ENCODE measurements around the gene OOEP.
"Not testable (repeated sequence)": the region's sequence is repeated elsewhere in the genome, so short reads cannot be mapped to it uniquely, and the experiment has no call there.

The OOEP gene

DNA sequence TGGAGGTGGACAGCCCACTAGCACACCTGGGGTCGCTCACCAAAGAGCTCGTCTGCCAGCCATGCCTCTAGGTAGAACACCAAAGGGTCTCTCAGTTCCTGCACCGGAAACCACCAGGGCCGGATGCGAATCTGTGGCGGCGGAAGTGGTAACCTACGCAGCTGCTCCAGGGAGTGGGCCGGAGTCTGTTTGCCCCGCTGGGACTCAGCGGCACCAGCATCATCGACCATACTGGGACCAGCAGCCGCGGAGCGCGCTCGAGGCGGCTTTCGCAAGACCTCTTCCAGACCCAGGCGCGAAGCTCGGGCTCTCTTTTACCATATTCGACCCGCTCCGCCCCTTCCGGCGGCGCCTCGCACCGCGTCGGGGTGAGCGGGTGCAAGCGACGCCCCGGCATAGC is at the start of gene OOEP:
Gene OOEP, minus strand, starts transcription at position 335 of the 400 bp plus-strand sequence. Its CDS starts 105 bp downstream, at position 230.
- in situ Hi-C loops (cut with MboI; ENCODE audit: low sequenced_read_pairs) = no loop called here

- in situ Hi-C loops (cut with MboI; ENCODE audit: low sequenced_read_pairs) = no loop called here
Measured at GRCh38 chr6:73418081-73418741, 48.5 kb upstream of the OOEP start.

- in situ Hi-C loops (cut with MboI; ENCODE audit: low sequenced_read_pairs) = no loop called here
Measured at GRCh38 chr6:73413102-73413501, 43.4 kb upstream of the OOEP start.

GRCh38 chr6:73409395-73409794 is 39.7 kb upstream of the OOEP start:
- in situ Hi-C loops (cut with MboI; ENCODE audit: low sequenced_read_pairs) = no loop called here

- in situ Hi-C loops (cut with MboI; ENCODE audit: low sequenced_read_pairs) = no loop called here
Measured at GRCh38 chr6:73400656-73401055, 31.0 kb upstream of the OOEP start.

- in situ Hi-C loops (cut with MboI; ENCODE audit: low sequenced_read_pairs) = no loop called here
Measured at GRCh38 chr6:73395875-73396274, 26.2 kb upstream of the OOEP start.

DNA sequence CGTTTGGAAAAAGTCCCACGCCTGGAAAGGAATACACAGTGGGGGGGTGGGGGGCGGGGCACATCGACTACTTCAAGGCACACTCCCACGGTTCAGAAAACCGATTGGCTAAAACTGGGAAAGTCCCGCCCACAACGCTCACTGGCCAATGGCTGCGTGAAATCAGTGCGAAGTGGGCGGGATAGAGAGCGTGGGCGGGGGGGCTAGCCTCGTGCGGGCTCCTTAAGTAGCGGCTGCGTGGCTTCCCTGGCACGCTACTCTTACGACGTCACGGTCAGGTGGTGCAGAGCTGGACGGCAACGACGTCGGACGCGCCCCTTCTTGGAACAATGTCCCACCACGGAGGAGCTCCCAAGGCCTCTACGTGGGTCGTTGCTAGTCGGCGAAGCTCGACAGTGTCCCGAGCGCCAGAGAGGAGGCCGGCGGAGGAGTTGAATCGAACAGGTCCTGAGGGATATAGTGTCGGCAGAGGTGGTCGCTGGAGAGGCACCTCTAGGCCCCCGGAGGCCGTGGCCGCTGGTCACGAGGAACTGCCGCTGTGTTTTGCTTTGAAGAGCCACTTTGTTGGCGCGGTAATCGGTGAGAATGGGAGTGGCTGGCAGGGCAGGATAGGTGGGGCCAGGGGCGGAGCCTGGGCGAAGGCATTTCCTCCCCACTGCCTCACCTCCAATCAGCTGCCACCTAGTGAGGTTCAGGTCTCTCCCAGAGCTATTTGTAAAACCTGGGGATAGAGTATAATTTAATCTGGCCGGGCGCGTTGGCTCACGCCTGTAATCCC is 25.1 kb upstream of the OOEP start, which contains the start of gene DDX43:
Gene DDX43, plus strand, starts transcription at position 252 of the 778 bp plus-strand sequence. Its CDS starts 78 bp downstream, at position 330.
- in situ Hi-C loops (cut with MboI; ENCODE audit: low sequenced_read_pairs) = no loop called here

GRCh38 chr6:73393278-73393677 is 23.6 kb upstream of the OOEP start:
- in situ Hi-C loops (cut with MboI; ENCODE audit: low sequenced_read_pairs) = no loop called here

DNA sequence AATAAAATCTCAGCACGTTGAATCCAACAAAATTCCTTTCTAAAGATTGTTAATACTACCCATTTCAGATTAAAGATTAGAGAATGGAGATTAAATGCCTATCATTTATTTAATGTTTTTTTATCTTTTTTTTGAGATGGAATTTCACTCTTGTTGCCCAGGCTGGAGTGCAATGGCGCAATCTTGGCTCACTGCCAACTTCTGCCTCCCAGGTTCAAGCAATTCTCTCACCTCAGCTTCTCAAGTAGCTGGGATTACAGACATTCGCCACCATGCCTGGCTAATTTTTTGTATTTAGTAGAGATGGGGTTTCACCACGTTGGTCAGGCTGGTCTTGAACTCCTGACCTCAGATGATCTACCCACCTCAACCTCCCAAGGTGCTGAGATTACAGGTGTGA is 22.5 kb upstream of the OOEP start:
- in situ Hi-C loops (cut with MboI; ENCODE audit: low sequenced_read_pairs) = not testable (repeated sequence)

DNA sequence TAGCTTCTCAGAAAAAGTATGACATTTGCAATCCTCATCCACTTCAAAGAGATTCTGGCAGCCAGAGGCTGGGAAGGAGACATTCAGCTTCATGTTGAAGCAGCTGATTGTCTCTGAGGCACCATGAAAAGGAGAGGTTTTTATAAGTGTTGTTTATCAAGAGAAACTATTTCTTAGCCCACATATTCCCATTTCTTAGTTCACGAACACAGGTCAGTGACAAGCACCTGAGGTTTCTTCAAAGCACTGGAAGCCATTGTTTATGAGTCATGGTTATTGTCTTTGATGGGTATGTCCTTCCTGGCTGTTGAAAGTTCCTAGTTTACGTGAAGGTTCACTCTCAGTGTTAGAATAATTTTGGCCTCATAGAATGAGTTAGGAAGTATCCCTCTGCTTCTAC is 22.0 kb upstream of the OOEP start:
- in situ Hi-C loops (cut with MboI; ENCODE audit: low sequenced_read_pairs) = no loop called here

DNA sequence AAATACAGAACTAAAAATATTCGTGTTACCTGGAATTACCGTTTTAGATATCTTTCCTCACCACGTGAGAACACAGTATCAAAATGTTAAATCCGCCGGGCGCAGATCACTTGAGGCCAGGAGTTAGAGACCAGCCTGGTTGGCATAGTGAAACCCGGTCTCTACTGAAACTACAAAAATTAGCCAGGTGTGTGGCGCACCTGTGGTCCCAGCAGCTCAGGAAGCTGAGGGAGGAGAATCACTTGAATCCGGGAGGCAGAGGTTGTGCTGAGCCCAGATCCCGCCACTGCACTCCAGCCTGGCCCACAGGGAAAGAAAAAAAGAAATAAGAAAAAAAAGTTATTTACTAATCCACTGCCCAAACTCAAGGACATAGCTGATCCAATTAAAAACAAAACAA is 20.2 kb upstream of the OOEP start:
- in situ Hi-C loops (cut with MboI; ENCODE audit: low sequenced_read_pairs) = no loop called here

DNA sequence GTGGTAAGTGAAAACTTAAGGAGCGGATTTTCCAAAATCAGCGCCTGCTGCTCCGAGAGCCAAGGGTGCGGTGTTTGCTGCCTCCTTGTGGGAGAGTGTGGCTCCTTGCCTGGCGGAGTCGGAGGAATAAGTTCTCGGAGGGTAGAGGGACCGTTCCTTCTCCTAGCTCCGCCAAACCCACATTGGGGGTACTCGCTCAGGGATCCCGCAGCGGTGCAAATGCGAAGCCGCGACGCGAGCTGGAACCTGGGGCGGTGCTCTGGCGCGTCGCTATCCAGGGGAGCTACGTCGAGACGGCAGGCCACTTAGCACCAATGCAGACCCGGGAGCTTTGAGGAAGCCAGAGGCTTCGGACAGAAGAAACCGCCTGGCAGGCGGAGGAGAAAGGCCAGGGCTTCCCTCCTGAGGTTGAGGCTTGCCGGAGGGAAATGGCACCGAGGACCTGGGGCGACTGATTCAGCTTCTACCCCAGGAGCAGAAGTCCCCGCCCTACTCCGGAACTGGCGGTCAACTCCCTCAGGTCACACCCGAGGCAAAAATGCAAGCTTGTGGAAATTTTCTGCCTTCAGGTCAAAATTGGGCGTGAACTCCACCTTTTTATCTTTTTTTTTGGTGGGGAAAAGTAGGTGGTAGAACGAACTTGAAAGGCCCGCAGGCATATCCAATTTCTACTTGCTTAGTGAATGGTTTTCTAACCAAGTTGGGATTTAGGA is 19.3 kb upstream of the OOEP start:
- in situ Hi-C loops (cut with MboI; ENCODE audit: low sequenced_read_pairs) = no loop called here

DNA sequence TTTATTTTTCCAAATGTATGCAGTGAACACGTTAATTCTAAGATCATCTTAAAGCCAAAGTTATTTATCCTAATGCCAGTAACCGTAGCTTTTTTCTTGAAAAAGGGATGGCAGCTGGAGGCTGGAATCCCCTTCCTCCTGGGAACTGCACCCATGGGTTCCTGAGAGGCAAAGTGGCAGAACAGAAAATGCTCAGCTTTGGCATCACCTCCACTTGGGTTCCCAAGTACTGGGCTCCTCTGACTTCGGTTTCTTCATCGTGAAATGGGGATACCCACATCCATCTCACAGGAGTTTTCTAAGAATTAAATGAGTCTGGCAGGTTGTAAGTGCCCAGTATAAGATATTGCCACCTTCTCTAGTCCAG is 18.7 kb upstream of the OOEP start:
- in situ Hi-C loops (cut with MboI; ENCODE audit: low sequenced_read_pairs) = no loop called here

GRCh38 chr6:73382462-73383113 is 12.9 kb upstream of the OOEP start:
- in situ Hi-C loops (cut with MboI; ENCODE audit: low sequenced_read_pairs) = no loop called here

- in situ Hi-C loops (cut with MboI; ENCODE audit: low sequenced_read_pairs) = not testable (repeated sequence)
Measured at GRCh38 chr6:73381531-73381930, 11.8 kb upstream of the OOEP start.

DNA sequence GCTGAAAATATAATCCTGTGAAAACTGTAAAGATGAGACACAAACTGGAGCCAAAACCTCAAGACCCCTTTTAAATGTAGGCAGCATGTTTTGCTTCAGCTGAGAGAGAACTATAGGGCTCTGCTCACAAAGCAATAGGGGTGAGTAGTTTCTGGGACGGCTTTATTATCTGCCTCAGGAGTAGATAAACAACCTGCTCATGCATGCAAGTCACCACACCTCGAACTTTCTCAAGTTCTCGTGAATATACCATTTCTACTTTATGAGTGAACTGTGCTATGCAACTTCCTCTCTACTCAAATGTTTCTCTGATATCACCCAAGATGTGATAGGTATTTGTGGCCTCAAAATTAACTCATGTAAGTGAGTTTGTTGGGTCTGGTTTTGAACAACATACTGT is 7.5 kb upstream of the OOEP start:
- in situ Hi-C loops (cut with MboI; ENCODE audit: low sequenced_read_pairs) = no loop called here

DNA sequence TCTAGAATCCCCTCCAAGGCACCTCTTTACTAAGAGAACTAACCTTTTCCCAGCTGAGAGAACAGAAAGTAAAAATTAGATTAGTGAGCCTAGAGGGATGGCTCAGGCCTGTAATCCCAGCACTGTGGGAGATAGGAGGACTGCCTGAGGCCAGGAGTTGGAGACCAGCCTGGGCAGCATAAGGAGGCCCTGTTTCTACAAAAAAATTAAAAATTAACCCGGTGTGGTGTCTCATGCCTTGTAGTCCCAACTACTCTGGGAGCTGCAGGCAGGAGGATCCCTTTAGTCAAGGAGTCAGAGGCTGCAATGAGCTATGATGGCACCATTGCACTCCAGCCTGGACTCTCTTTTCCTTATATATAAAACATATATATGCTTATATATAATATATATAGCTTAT is 5.5 kb upstream of the OOEP start:
- in situ Hi-C loops (cut with MboI; ENCODE audit: low sequenced_read_pairs) = no loop called here

DNA sequence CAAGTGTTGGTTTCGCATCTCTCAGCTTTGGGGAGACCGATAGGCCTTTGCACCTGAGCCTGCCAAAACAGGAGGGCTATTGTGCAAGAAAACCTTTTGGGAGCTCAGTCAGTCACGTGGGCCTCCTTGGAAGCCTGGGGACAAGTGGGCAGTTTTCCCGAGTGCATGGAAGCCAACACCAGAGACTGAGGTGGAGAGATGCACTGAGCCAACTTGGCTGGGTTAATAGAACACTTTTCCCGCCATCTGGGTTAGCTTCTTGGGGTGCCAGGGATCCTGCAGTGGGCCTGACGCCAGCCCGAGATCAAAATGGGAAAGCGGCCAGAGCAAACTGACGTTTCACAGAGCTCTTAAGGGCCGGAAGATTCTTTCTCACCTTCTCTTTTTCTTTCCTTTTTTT is 2.8 kb upstream of the OOEP start:
- in situ Hi-C loops (cut with MboI; ENCODE audit: low sequenced_read_pairs) = no loop called here

DNA sequence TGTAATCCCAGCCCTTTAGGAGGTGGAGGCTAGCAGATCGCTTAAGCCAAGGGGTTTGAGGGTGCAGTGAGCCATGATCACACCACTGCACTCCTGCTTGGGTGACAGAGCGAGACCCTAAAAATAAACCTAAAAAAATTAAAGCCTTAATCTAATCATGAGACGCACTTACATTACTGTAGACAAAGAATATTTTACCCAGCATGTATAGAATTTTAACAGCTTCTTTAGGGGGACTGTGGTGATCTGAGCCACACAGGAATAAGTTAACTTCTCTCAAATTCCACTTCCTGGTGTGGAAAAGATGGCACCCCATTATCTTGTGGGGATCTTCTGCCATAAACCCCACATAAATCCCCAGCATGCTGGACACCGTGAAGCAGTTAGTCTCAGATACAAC is 2.3 kb upstream of the OOEP start:
- in situ Hi-C loops (cut with MboI; ENCODE audit: low sequenced_read_pairs) = no loop called here

- in situ Hi-C loops (cut with MboI; ENCODE audit: low sequenced_read_pairs) = no loop called here
Measured at GRCh38 chr6:73369157-73369556, 540 bp downstream of the OOEP start.

DNA sequence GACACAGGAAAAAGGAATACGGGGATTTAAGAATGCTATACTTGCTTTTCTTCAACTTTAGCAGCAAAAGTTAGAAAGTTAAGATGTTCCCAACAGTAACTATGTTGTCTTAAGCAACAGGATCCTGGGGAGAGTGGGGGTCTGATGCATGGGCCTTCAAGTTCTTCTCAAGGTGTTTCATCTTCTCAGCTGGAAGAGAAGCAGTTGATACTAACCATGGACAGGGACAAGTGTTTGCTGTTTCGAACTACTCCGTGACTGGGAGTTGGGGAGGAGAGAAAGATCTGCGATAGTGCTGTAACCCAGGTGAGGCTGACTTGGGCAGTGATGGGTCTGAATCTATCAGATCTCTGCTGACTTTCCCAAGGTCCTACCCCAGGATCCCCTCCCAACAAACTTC is 1.0 kb downstream of the OOEP start:
- in situ Hi-C loops (cut with MboI; ENCODE audit: low sequenced_read_pairs) = no loop called here

Measured in hTERT RPE-1 (cell line).